ENCODE results near the gene IGSF21.

IGSF21 gene

GRCh38 chr1:18234790-18235242 lies 127.2 kb downstream of the IGSF21 start:
- TF ChIP-seq CTCF (IDR thresholded peaks at IDR 0.05; ENCODE audit: low read length, missing control alignments), result peak; percentile 48
- H3K4me3 ChIP-seq (replicated peaks; ENCODE audit: low read depth, low read length), result no peak overlapping the region
- peak; percentile 26 for DNase-seq (ENCODE audit: low read depth)

- no peak for TF ChIP-seq CTCF (IDR thresholded peaks at IDR 0.05; ENCODE audit: low read length, missing control alignments)
- H3K4me3 ChIP-seq (replicated peaks; ENCODE audit: low read depth, low read length), result no peak overlapping the region
- no peak for DNase-seq (ENCODE audit: low read depth)
Observed at GRCh38 chr1:18237371-18237770, 129.8 kb downstream of the IGSF21 start.

- no peak for DNase-seq (ENCODE audit: low read depth)
- TF ChIP-seq CTCF (IDR thresholded peaks at IDR 0.05; ENCODE audit: low read length, missing control alignments), result no peak
- no peak overlapping the region for H3K4me3 ChIP-seq (replicated peaks; ENCODE audit: low read depth, low read length)
Observed at GRCh38 chr1:18238190-18238589, 130.6 kb downstream of the IGSF21 start.

GRCh38 chr1:18239671-18240070 lies 132.1 kb downstream of the IGSF21 start:
- no peak for DNase-seq (ENCODE audit: low read depth)
- TF ChIP-seq CTCF (IDR thresholded peaks at IDR 0.05; ENCODE audit: low read length, missing control alignments), result no peak
- H3K4me3 ChIP-seq (replicated peaks; ENCODE audit: low read depth, low read length), result no peak overlapping the region

- no peak for DNase-seq (ENCODE audit: low read depth)
- no peak overlapping the region for H3K4me3 ChIP-seq (replicated peaks; ENCODE audit: low read depth, low read length)
- no peak for TF ChIP-seq CTCF (IDR thresholded peaks at IDR 0.05; ENCODE audit: low read length, missing control alignments)
Observed at GRCh38 chr1:18240906-18241305, 133.3 kb downstream of the IGSF21 start.

- no peak for DNase-seq (ENCODE audit: low read depth)
- no peak for TF ChIP-seq CTCF (IDR thresholded peaks at IDR 0.05; ENCODE audit: low read length, missing control alignments)
- no peak overlapping the region for H3K4me3 ChIP-seq (replicated peaks; ENCODE audit: low read depth, low read length)
Observed at GRCh38 chr1:18241891-18242290, 134.3 kb downstream of the IGSF21 start.

GRCh38 chr1:18243503-18244175 lies 136.0 kb downstream of the IGSF21 start:
- TF ChIP-seq CTCF (IDR thresholded peaks at IDR 0.05; ENCODE audit: low read length, missing control alignments), result no peak
- no peak overlapping the region for H3K4me3 ChIP-seq (replicated peaks; ENCODE audit: low read depth, low read length)
- no peak for DNase-seq (ENCODE audit: low read depth)

Data from fibroblast of pulmonary artery (primary cell).